Measurements from ENCODE around the gene B3GNT5. TPM values are rescaled to one million over a fixed set of nuclear protein-coding genes. Genes with fewer than 3 reads are reported as not detected.

The B3GNT5 gene
- polyA plus RNA-seq, 4 donors: 22.5 to 31.3 (median 25.5) TPM

DNA sequence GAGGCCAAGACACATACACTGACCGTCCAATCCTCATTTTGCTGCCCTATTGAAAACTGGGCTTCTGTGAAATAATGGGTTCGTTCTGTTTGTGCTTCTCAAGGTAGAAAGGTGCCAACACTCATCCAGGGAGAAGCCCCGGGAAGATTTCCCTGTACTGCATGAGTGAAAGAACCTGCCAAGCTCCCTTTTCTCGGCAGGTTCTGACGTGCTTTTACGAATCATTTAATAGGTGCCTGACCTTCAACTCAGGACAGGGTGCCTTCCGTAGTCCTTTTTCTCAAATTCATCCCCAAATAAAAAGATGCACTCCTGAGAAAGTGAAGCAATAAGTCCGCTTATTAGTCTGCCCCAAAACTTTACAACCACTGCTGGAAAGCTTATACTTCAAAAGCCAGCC lies 64.2 kb downstream of the B3GNT5 start:
- DNase-seq (ENCODE audit: low read depth in 4 of 4, low spot score in 3 of 4): no peak

DNA sequence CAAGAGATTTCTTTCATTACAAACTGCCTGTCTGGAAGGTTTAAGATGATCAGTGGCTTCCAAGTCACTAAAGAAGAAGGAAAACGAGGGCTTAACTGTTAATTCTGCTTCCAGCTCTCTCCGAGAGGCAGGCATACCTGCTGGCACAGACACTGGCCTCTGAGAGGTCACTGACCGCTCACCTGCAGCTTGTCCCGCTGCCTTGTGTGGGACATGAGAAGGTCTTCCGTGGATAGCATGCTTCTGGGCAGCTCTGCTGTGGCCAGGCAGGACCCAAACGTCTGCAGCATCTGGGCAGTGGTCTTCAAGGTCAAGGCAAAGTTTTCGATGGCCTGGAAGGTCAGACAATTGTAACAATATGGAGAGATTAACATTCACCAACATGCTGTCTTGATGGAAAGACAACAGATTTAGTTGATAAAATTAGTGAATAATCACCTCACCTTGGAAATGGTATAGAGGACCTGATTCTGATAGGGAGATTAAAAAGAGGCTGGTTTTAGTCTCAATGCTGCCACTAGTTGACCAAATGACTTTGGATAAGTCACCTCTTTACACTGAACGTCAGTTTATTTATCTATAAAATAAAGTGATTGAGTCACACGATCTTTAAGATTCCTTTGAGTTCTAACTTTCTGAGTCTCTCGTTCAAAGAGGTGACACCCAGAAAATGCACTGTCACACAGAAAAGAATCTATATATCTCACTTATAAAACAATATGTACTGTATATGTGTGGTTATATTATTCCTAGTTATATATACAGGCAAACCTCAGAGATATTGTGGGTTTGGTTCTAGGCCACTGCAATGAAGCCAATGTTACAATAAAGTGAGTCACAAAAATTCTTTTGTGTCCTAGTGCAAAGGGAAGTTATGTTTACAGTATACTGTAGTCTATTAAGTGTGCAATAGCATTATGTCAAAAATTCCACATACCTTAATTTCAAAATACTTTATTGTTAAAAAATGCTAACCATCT lies 65.1 kb downstream of the B3GNT5 start:
- no peak for DNase-seq (ENCODE audit: low read depth in 4 of 4, low spot score in 3 of 4)

DNA sequence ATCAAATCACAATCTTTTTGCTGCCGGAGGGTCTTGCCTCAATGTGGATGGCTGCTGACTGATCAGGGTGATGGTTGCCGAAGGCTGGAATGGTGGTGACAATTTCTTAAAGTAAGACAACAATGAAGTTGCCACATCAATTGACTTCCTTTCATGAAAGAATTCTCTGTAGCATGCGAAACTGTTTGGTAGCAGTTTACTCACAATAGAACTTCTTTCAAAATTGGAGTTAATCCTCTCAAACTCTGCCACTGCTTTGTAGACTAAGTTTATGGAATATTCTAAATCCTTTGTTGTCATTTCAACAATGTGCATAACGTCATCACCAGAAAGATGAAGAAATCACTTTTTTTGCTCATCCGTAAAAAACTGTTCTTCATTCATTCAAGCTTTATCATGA lies 65.8 kb downstream of the B3GNT5 start:
- no peak for DNase-seq (ENCODE audit: low read depth in 4 of 4, low spot score in 3 of 4)

DNA sequence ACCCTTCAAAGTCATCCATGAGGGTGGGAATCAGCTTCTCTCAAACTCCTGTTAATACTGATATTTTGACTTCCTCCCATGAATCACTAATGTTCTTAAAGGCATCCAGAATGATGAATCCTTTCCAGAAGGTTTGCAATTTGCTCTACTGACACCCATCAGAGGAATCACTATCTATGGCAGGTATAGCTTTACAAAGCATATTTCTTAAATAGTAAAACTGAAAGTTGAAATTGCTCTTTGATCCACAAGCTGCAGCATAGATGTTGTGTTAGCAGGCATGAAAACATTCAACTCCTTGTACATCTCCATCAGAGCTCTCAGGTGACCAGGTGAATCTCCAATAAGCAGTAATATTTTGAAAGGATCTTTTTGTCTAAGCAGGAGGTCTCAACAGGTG lies 66.3 kb downstream of the B3GNT5 start:
- DNase-seq (ENCODE audit: low read depth in 4 of 4, low spot score in 3 of 4): no peak

Other genes starting within 250 kb of the B3GNT5 start
- gene MCCC1, start 153.8 kb upstream of the B3GNT5 start, polyA plus RNA-seq (ENCODE audit: insufficient read length in 4 of 4): 10 to 100 TPM; 23.5 to 62.8 (median 55.5) TPM
- gene LAMP3, start 90.5 kb upstream of the B3GNT5 start, polyA plus RNA-seq (ENCODE audit: insufficient read length in 4 of 4): 1 to 10 TPM in 3 of 4 donors, under 1 TPM in 1; 0.33 to 3.9 (median 3.0) TPM
- gene MCF2L2, start 175.4 kb downstream of the B3GNT5 start, polyA plus RNA-seq (ENCODE audit: insufficient read length in 4 of 4): 1 to 10 TPM in 1 of 4 donors, under 1 TPM in 3; 0.35 to 1.5 (median 0.93) TPM

Measured in left renal pelvis (tissue), 4 donors.